K562 (cell line): Measurements from ENCODE around the gene REG4. TPM values are rescaled to one million over a fixed set of nuclear protein-coding genes. Genes with fewer than 3 reads are reported as not detected.

Experiments
- ATAC-seq: fragments of 200-7000 bp; cut with Tn5 transposase; 3 replicates; pipeline ENCODE4 v1.9.1; 2020; ENCODE audit warnings: moderate library complexity
- BruUV-seq: library from RNA; stranded (reverse); fragments of 400-500 nt; replicated peaks from 2 replicates; lab custom pipeline; 2021; lab: Mats Ljungman, UMichigan
- CTCF ChIA-PET: fragments of 300-600 bp; formaldehyde crosslinking; extraction: SDS; loops from one replicate; lab custom pipeline; 2021; ENCODE audit warnings: low intra/inter-chr PET ratio; lab: Yijun Ruan, JAX
- POLR2A ChIA-PET: fragments of 300-600, 350-650 bp; sonication (Branson Sonifier 250); formaldehyde crosslinking; extraction: SDS; loops from one replicate; lab custom pipeline; 2021; ENCODE audit warnings: antibody characterized with exemption, inconsistent platforms; lab: Yijun Ruan, JAX
- DNase-seq, 4 experiments: peaks; one replicate each; pipeline versions ENCODE4 v3.0.0 to v3.0.0-alpha.2; 2011 to 2018; ENCODE audit warnings: low spot score in 3 of 4, mixed read lengths in 3 of 4; ENCODE audit errors: extremely low read depth in 1 of 4
- FAIRE-seq: peaks from 2 replicates; lab custom pipeline; 2011; peaks lifted over from hg19 to GRCh38; lab: Jason Lieb, UNC
- H2AFZ ChIP-seq: 2 replicates; pipeline ENCODE4 v1.6.0; 2011; ENCODE audit warnings: low read depth, low read length, control low read depth, inconsistent platforms
- H3K27ac ChIP-seq: fragments of 200-600 bp; 3 replicates; pipeline ENCODE4 v1.8.0; 2011; ENCODE audit warnings: low read depth, mild to moderate bottlenecking, control low read depth, inconsistent platforms, low read length, moderate library complexity, mixed read lengths; ENCODE audit errors: extremely low read depth
- H3K27me3 ChIP-seq, 2 experiments: fragments of 300-600 bp in 1 of 2; 2 replicates in 1 of 2; 3 replicates in 1 of 2; pipeline versions ENCODE4 v1.6.0 to v1.8.0; 2011; ENCODE audit warnings: inconsistent platforms in 2 of 2, low read length in 2 of 2, mild to moderate bottlenecking in 1 of 2, mixed read lengths in 1 of 2, moderate library complexity in 1 of 2; ENCODE audit not compliant: control insufficient read depth in 2 of 2, insufficient read depth in 2 of 2
- H3K36me3 ChIP-seq: fragments of 300-600 bp; 3 replicates; pipeline ENCODE4 v1.8.0; 2011; ENCODE audit warnings: mild to moderate bottlenecking, low read length, inconsistent platforms; ENCODE audit not compliant: control insufficient read depth, insufficient read depth
- H3K4me1 ChIP-seq, 2 experiments: fragments of 200-600 bp in 1 of 2; replicated peaks in 1 of 2; 2 replicates in 1 of 2; 3 replicates in 1 of 2; pipeline versions ENCODE4 v1.5.1 to v1.8.0; 2011; ENCODE audit warnings: inconsistent platforms in 2 of 2, low read length in 2 of 2, mild to moderate bottlenecking in 1 of 2, mixed read lengths in 1 of 2, moderate library complexity in 1 of 2; ENCODE audit not compliant: control insufficient read depth in 2 of 2, insufficient read depth in 2 of 2
- H3K4me2 ChIP-seq: 2 replicates; pipeline ENCODE4 v1.6.1; 2011; ENCODE audit warnings: low read length, control low read depth, inconsistent platforms, mixed read lengths; ENCODE audit not compliant: insufficient read depth
- H3K4me3 ChIP-seq: fragments of 200-600 bp; sonication (generic), shearing (Covaris generic); 2 replicates; pipeline ENCODE4 v1.5.1; 2016; ENCODE audit warnings: control low read depth, inconsistent platforms
- H3K79me2 ChIP-seq: fragments of 200-600 bp; 3 replicates; pipeline ENCODE4 v1.8.0; 2011; ENCODE audit warnings: low read length, inconsistent platforms; ENCODE audit not compliant: control insufficient read depth, insufficient read depth
- H3K9ac ChIP-seq, 2 experiments: 2 replicates each; pipeline versions ENCODE4 v1.6.0 to v1.6.1; 2011; ENCODE audit warnings: low read depth in 2 of 2, low read length in 2 of 2, control low read depth in 1 of 2, inconsistent platforms in 1 of 2, mild to moderate bottlenecking in 1 of 2, mixed read lengths in 1 of 2; ENCODE audit not compliant: insufficient read depth in 1 of 2
- H3K9me1 ChIP-seq: one replicate; pipeline ENCODE4 v1.6.0; 2011; ENCODE audit warnings: inconsistent platforms, mild to moderate bottlenecking, low read length, moderate library complexity; ENCODE audit not compliant: control insufficient read depth, insufficient read depth
- H3K9me3 ChIP-seq: replicated peaks from 2 replicates; pipeline ENCODE4 v1.5.1; 2011; ENCODE audit warnings: low read depth, low read length, inconsistent platforms; ENCODE audit not compliant: control insufficient read depth, insufficient read depth
- H4K20me1 ChIP-seq: replicated peaks from 2 replicates; pipeline ENCODE4 v1.6.1; 2011; ENCODE audit warnings: low read length, inconsistent platforms, mixed read lengths; ENCODE audit not compliant: control insufficient read depth, insufficient read depth
- E2F3 ChIP-seq: fragments of 250-450 bp; sonication (Bioruptor Pico); IDR thresholded peaks from 2 replicates; pipeline ENCODE4 v1.4.0; 2020; ENCODE audit warnings: mild to moderate bottlenecking
- HDAC1 ChIP-seq, 2 experiments: fragments of 450-650 bp; IDR thresholded peaks; 2 replicates each; pipeline ENCODE4 v1.6.1; 2016 to 2017; ENCODE audit warnings: inconsistent platforms in 1 of 2, mild to moderate bottlenecking in 1 of 2, moderate library complexity in 1 of 2
- L3MBTL2 ChIP-seq: fragments of 450-650 bp; IDR thresholded peaks from 2 replicates; pipeline ENCODE4 v1.6.1; 2016; ENCODE audit warnings: mild to moderate bottlenecking, moderate library complexity
- TAF7 ChIP-seq: fragments of 450-650 bp; IDR thresholded peaks from 2 replicates; pipeline ENCODE4 v1.6.1; 2016; ENCODE audit warnings: missing genetic modification characterization, missing compliant biosample characterization
- ZNF274 ChIP-seq: IDR thresholded peaks from 2 replicates; pipeline ENCODE4 v1.6.1; 2011; ENCODE audit warnings: low read depth, mild to moderate bottlenecking, low read length, moderate library complexity, borderline replicate concordance
- WGBS: fragments of 100-300 bp; shearing (Covaris generic); methylation state at CpG from one replicate; pipeline ENCODE4 v1.1.6; 2016; ENCODE audit warnings: low coverage, mixed read lengths; ENCODE audit not compliant: insufficient coverage; ENCODE audit errors: missing lambda C conversion rate; 5-methylcytosine and 5-hydroxymethylcytosine counted together
- in situ Hi-C: fragments of 300-500 bp; cut with MboI; formaldehyde crosslinking; loops from 4 replicates; pipeline ENCODE4 v1.15.0; 2018; ENCODE audit warnings: inconsistent platforms, mixed read lengths
- intact Hi-C: fragments of 100-400 bp; cut with micrococcal nuclease; formaldehyde crosslinking; loops from 2 replicates; pipeline ENCODE4 v1.14.2; 2022
- polyA plus RNA-seq, 8 experiments: library from polyadenylated mRNA; depleted of rRNA in 4 of 8; stranded (reverse) in 5 of 8; unstranded in 3 of 8; fragments of >200 nt; fragmentation: Nextera tagmentation in 2 of 8; fragmentation: Illumina TruSeq in 1 of 8; extraction: Ambion mirVana in 2 of 8; extraction: Trizol in 1 of 8; gene quantifications; 2 replicates each; pipeline versions ENCODE4 v1.2.1 to v1.2.3, GENCODE V29; 2011 to 2014; ENCODE audit warnings: inconsistent platforms in 1 of 8, missing spikeins in 1 of 8
- total RNA-seq, 7 experiments: library from RNA; depleted of rRNA in 6 of 7; stranded (reverse); fragments of >200 nt in 6 of 7; fragmentation: Illumina TruSeq in 2 of 7; extraction: Trizol in 2 of 7; gene quantifications; 2 replicates each; pipeline versions ENCODE4 v1.2.1 to v1.2.3, GENCODE V29; 2011 to 2021; ENCODE audit warnings: low replicate concordance in 1 of 7
- TF ChIP-seq, protein P1 (sequence below): fragments of 450-650 bp; IDR thresholded peaks from 2 replicates; pipeline ENCODE4 v1.6.1; 2016

Gene REG4
- total and polyA plus RNA-seq, 9 of the 15 experiments (the other 6 are each of a cell fraction or from before 2014, with no cell fraction given), result not detected

GRCh38 chr1:119828266-119828665 lies 17.0 kb upstream of the REG4 start:
- intact Hi-C loops, result no loop called here
- Histone ChIP-seq H3K4me1 (no peaks in the 10 kb centered on the region), H3K27ac (no peak overlapping the region), H3K9me3 (no peaks in the 10 kb centered on the region), H3K9ac (no peak overlapping the region), H4K20me1 (no peaks in the 10 kb centered on the region), H3K4me3 (no peak overlapping the region), H3K79me2 (no peaks in the 10 kb centered on the region), H3K36me3 (no peaks in the 10 kb centered on the region), H3K9me1 (no peaks in the 10 kb centered on the region), H3K4me2 (no peak overlapping the region), H2AFZ (no peak overlapping the region), H3K27me3 (no peaks in the 10 kb centered on the region; a peak in 2 of 5 replicates)
- no peak for TF ChIP-seq TAF7 (tag)
- TF ChIP-seq, protein P1, sequence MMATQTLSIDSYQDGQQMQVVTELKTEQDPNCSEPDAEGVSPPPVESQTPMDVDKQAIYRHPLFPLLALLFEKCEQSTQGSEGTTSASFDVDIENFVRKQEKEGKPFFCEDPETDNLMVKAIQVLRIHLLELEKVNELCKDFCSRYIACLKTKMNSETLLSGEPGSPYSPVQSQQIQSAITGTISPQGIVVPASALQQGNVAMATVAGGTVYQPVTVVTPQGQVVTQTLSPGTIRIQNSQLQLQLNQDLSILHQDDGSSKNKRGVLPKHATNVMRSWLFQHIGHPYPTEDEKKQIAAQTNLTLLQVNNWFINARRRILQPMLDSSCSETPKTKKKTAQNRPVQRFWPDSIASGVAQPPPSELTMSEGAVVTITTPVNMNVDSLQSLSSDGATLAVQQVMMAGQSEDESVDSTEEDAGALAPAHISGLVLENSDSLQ, result no peak
- no peak for TF ChIP-seq ZNF274
- no peak for TF ChIP-seq HDAC1 (IDR thresholded peaks at IDR 0.05)
- no peak for TF ChIP-seq E2F3
- TF ChIP-seq L3MBTL2, result no peak
- CTCF ChIA-PET, result no interaction called here
- no TSS peak for BruUV-seq
- FAIRE-seq (no peak), ATAC-seq (no peak), DNase-seq (no peak)
- in situ Hi-C loops, result no loop called here
- WGBS, result 1% methylated on average over 3 of the region's 3 CpGs
- POLR2A ChIA-PET, result interaction anchor here (0.6 kb wide), 1 partner anchor 1022 kb away, joined by 3 read pairs; no protein-coding TSS in a partner anchor
